ENCODE results near the gene SPNS2.

- TF ChIP-seq CTCF (IDR thresholded peaks at IDR 0.05): no peak
- no peak for TF ChIP-seq POLR2A (IDR thresholded peaks at IDR 0.05)
- TF ChIP-seq EP300 (IDR thresholded peaks at IDR 0.05): no peak
These were observed 87.4 kb downstream of the SPNS2 start for GRCh38 chr17:4586043-4586442.

Measured in tibial nerve (tissue), 4 donors.